Central memory CD4-positive, alpha-beta T cell (primary cell): ENCODE results near the gene PGPEP1.
A peak's percentile ranks its signal among the peaks of the same experiment; 100 is the strongest.
"Not testable (repeated sequence)": the region's sequence is repeated elsewhere in the genome, so short reads cannot be mapped to it uniquely, and the experiment has no call there.

Experiments used
- DNase-seq: peaks from one replicate; pipeline ENCODE4 v3.0.0; 2022

The PGPEP1 gene

DNA sequence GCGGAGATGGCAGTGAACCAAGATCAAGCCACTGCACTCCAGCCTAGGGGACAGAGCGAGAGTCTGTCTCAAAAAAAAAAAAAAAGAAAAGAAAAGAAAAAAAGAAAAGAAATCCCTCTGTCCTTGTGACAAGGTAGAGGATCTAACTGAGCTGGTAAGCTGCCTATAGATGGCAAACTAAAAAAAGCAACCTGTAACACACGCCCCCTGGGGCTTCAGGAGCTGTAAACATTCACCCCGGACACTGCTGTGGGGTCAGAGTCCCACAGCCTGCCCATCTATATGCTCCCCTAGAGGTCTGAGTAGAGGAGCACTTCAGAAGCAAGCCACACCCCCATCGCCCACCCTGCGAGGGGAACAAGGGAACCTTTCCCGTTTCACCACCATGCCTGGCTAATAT, 4.3 kb upstream of the PGPEP1 start:
- DNase-seq, result no peak

DNA sequence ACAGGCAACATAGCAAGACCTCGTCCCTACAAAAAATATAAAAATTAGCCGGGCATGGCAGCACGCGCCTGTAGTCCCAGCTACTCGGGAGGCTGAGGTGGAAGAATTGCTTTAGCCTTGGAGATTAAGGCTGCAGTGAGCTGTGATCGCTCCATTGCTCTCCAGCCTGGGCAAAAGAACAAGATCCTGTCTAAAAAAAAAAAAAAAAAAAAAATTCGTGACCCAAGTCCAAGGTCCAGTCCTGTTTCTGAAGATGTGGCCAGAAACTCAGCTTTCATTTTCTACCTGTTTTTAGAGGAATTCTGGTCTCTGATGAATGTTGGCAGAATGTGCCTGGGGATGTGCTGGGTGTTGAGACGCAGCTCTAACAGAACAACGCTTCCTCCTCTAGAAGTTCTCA, 1.9 kb upstream of the PGPEP1 start:
- DNase-seq, result no peak

DNA sequence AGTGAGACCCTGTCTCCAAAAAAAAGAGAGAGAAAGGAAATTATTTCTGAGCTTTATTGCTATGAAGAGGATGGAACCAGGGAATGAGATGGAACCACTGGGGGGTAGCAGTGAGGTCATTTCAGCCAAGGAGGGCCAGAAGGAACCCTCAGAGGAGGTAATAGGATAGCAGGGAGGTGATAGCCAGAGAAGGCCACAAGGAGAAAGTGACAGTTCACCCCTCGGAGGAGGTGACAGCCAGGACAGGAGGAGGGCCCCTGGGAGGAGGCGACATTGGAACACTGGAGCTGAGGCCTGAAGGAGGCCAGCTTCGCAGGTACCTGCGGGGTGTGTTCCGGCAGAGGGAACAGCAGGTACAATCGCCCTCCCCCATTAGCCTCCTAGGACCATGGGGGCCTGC, 675 bp upstream of the PGPEP1 start:
- DNase-seq, result no peak

DNA sequence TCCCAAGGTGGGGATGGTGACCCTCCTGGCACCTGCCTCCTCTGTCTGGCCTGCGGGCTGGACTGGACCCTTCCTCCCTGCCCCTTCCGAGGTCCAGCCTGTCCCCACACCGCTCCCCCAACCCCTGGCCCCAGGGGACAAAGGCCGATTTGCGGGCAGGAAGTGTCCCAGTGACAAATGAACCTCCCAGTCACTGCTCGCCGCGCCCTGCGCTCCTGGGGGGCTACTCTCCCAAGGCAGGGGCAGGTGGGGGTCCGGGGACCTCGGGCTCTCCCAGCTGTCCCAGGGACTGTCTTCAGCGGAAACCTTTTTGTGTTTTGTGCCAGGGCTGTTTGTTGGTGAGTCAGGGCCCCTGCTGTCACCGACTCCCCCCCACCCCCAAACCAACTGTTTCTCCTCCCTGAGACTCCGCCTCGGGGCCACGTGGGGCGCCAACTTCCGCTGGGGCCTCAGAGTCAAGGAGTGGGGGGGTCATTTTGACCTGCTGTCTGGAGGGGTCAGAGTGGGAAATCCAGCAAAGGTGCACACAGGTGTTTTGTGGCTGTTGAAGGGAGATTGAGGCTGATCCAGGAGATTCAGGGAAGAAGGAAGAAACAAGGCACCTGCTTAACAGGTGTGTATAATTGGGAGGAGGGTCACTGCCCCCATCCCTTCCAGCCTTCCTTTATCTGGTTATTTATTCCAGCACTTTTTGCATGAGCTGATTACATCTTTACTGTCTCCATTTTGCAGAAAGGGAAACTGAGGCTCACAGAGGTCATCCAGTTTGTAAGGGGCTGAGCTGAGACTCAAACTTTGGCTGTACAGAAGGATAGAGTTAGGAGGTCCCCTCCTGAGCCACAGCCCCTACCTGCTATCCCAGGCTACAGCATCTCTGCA, 831 bp downstream of the PGPEP1 start:
- DNase-seq, result peak; percentile 34

DNA sequence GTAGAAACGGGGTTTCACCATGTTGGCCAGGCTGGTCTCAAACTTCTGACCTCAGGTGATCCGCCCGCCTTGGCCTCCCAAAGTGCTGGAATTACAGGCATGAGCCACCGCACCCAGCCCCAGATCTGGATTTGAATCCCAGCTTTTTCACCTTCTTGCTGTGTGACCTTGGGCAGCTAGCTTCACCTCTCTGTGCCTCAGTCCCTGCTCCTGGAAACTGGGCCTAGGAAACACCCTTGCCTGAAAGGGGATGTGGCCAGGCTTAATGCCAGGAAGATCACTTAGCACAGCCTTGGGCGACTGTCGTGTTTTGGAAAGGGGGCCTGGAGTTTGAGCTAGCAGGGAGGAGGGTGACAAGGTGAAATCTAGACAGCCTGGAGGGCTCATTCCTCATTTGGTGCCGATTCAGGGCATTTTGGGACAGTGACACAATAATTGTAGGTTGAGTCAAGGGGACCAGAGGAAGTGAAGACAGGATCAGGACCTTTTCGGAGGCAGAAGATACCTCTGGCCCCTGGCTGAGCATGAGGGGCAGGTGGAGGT, 1.8 kb downstream of the PGPEP1 start:
- no peak for DNase-seq

DNA sequence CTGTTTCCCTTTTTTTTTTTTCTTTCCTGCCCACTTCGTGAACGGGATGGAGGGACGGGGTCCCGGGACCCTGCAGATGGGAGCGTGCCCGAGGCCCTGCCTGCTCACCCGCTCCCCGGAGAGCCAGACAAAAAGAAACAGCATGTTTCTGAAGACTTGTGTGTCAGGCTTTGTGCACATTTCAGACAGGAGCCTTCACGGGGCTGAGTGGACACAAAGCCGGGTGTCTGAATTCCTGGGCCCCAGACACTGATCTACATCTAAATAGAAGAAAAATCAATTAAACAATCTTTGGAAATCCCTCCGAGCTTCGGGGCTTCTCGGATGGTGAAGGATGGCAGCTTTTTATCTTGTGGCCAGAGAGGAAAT, 4.2 kb downstream of the PGPEP1 start:
- no peak for DNase-seq

DNA sequence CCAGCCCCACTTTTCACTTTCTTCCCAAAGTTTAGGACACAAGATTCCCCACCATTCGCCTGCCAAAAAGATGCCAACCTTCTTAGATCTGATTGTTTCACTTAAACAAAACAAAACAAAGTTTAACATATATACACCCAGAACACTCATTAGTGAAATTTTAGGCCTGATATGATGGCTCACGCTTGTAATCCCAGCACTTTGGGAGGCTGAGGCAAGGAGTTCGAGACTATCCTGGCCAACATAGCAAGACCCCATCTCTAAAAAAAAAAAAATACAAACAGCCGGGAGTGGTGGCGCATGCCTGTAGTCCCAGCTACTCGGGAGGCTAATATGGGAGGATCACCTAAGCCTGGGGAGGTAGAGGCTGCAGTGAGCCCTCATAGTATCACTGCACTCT, 4.9 kb downstream of the PGPEP1 start:
- no peak for DNase-seq

DNA sequence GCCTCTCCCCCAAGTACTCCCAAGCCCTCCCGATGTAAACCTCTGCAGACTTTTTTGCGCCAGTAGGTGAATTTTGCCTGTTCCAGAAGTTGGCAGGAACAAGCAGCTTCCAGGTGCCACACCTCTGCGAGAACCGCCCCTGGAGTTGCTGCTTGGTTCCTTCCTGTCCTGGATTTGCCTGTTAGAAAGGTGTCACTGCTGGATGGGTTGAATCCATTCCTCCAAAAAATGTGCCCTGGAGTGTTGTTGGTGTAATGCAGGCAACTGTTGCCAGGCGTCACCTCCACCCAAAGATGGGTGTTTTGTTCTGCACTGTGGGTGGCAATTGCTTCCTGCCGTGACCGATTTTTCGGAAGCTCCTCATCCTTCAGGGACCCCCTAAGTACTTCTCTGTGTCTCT, 5.7 kb downstream of the PGPEP1 start:
- DNase-seq, result no peak

DNA sequence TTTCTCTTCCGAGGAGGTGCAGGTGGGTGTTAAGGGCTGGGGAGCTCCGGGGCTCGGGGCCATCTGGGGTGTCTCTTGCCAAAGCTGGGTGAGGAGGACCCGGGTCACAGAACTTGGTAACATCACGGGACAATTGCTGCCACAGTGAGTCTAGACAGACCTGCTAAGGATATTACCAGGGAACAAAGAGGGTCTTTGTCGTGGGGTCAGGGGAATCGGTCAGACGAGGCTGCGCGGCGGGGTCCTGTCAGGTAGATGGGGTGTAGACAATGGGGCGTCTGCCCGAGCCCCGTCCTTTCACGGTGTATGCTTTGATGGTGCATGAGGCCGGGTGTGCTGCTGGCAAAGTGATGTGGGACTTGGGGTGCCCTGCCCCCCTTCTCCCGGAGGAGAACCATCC, 7.8 kb downstream of the PGPEP1 start:
- no peak for DNase-seq

DNA sequence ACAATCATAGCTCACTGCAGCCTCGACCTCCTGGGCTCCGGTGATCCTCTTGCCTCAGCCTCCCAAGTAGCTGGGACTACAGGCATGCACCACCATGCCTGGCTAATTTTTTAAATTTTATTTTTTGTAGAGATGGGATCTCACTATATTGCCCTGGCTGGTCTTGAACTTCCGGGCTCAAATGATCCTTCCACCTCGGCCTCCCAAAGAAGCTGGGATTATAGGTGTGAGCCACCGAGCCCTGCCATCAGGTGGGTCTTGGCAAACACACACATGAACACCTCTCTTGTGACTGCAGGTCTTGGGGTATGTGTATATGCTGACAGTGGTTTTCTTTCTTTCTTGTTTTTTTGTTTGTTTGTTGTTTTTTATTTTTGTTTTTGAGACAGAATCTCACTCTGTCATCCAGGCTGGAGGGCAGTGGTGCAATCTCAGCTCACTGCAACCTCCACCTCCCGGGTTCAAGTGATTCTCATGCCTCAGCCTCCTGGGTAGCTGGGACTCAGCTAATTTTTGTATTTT, 8.5 kb downstream of the PGPEP1 start:
- DNase-seq, result not testable (repeated sequence)

DNA sequence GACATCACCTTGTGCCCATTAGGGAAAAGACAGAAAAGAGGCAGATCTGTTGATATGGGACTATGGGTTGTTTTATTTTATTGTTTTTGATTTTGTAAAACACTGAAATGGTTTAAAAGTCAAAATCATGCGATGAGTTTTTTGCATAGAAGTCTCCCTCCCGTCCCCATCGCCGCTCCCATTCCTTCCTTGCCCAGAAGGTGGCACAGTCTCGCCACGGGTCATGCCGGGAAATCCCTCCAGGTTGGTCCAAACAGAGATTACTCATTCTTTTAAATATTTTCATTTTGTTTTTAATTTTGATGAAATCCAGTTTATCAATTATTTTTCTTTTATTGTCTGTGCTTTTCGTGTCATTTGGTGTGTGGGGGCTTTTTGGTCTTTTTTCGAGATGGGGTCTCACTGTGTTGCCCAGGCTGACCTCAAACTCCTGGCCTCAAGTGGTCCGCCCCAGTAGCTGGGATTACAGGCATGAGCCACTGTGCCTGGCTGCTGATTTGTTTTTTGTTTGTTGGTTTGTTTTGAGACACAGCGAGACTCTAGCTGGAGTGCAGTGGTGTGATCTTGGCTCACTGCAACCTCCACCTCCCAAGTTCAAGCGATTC, 9.2 kb downstream of the PGPEP1 start:
- DNase-seq, result no peak

DNA sequence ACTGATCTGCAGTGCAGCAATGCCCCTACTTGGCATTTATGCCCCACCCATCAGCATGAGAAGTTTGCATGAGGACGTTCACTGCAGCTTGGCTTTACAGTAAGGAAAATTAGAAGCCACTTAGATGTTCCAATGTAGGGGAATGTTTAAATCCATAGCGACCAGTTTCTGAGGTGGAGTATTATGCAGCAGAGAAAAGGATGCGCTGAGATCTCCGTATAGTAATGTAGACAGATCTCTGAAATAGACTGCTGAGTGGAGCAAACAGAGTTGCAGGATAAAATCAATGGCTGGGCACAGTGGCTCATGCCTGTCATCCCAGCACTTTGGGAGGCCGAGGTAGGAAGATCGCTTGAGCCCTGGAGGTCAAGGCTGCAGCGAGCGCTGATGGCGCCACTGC, 10.1 kb downstream of the PGPEP1 start:
- DNase-seq, result no peak

DNA sequence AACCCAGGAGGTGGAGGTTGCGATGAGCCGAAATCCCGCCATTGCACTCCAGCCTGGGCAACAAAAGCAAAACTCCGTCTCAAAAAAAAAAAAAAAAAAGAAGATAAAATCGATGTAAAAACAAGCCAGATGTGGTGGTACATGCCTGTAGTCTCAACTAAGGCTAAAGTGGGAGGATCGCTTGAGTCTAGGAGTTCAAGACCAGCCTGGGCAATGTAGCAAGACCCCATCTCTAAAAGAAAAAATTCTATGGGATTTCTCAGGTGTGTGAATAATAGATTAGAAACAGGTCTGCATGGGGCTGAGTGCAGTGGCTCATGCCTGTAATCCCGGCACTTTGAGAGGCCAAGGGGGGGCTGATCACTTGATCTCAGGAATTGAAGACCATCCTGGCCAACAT, 11.1 kb downstream of the PGPEP1 start:
- no peak for DNase-seq

DNA sequence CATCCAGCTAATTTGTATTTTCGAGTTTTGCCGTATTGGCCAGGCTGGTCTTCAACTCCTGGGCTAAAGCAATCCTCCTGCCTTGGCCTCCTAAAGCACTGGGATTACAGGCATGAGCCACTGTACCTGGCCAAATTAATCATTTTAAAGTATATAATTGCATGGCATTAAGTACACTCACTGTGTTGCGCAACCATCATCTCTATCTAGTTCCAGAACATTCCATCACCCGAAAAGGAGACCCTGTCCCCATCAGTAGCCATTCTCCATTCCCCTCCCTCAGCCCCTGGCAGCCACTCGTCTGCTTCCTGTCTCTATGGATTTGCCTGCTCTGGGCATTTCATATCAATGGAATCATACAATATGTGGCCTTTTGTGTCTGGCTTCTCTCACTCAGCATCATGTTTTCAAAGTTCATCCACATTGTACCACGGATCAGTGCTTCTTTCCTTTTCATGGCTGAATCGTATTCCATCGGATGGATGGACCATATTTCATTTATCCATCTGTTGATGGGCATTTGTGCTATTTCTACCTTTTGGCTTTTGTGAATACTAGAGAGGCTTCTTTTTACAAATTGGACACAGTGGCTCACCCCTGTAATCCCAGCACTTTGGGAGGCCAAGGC, 13.1 kb downstream of the PGPEP1 start:
- no peak for DNase-seq

DNA sequence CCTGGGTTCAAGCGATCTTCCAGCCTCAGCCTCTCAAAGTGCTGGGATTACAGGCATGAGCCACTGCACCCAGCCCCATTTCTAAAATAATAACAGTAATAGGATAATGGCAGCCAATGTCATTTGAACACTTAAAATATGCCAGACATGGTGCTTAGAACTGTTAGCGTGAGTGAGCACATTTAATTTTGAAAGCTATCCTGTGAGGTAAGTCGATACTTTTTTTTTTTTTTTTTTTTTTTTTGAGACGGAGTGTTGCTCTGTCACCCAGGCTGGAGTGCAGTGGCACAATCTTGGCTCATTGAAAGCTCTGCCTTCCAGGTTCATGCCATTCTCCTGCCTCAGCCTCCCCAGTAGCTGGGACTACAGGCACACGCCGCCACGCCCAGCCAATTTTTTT, 14.3 kb downstream of the PGPEP1 start:
- not testable (repeated sequence) for DNase-seq

DNA sequence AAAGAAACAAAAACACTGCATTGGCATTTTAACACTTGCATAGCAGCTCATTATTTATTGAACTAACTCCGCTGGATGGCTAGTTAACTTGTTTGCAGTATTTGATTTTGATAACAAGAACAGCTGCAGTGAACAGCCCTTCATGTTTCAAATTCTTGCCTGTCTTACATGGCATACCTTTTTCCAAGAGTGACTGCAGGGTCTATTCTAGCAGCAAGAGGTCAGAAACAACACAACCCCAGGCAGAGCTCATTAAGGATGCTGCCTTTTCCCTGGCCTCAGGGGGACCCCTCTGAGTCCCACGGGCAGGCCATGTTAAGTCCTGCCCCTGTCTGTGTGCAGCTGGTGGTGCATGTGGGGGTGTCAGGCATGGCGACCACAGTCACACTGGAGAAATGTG, 16.6 kb downstream of the PGPEP1 start:
- DNase-seq, result no peak

DNA sequence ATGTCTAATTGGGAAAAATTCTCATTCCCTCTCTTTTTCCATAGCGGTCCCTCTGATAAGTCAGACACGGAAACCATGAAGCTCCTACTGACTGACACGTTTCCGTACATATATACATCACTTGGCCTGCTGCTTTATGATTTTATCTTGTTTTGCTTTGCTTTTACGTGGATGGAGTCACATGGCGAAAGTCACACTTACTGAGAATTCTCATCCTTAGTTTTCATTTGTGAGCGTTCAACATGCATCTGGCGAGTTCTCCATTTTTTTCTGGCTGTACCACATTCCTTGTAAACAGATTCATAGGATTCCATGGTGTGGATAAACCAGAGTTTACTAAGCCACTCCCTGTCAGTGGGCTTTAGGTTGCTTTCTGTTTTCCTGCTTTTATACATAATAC, 21.2 kb downstream of the PGPEP1 start:
- DNase-seq, result no peak

DNA sequence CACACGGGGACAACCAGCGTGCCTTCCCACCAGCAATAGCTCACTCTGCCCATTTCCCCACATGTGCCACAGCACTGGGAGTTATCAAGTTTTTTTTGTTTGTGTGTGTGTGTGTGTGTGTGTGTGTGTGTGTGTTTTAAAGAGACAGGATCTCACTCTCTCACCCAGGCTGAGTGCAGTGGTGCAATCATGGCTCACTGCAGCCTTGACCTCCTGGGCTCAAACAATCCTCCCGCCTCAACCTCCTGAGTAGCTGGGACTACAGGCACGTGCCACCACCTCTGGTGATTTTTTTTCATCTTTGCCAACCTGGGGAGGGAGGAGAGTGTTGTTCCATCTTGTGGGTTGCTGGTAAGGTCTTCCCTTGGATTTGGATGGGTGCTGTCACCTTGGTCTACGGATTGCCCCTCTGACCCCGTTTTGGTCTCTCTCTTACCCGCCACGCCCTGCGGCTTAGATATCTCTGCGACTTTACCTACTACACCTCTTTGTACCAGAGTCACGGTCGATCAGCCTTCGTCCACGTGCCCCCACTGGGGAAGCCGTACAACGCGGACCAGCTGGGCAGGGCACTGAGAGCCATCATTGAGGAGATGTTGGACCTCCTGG, 22.6 kb downstream of the PGPEP1 start:
- DNase-seq, result no peak

DNA sequence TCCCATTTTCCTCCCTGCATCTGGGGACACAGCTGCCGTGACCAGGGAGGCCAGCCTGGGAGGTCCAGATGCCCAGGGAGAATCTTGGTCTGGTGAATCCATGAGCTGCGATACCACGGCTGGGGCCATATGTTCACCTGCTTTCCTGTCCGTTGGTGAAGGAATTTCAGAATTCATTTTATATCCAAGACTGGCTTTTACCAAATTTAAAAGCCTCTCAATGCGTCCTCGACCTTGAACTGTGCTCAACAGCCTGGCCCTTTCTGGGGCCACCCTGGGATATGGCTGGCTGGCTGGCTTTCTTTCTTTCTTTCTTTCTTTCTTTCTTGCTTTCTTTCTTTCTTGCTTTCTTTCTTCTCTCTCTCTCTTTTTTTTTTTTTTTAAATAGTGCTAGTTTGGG, 23.4 kb downstream of the PGPEP1 start:
- DNase-seq, result no peak

DNA sequence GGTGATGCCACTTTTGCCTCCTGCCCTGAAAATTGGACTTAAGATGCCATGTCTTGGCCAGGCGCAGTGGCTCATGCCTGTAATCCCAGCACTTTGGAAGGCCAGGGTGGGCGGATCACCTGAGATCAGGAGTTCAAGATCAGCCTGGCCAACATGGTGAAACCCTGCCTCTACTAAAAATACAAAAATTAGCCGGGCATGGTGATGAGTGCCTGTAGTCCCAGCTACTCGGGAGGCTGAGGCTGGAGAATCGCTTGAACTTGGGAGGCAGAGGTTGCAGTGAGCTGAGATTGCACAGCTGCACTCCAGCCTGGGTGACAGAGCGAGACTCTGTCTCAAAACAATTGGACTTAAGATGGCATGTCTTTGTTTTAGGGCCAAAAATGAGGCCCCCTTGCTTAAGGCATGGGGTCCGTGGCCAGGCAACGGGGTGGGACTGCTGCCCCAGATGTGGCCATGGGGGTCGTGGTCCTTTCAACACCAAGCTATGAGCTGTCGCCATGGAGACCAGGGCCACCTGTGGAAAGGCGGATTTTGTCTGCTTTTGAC, 24.0 kb downstream of the PGPEP1 start:
- not testable (repeated sequence) for DNase-seq

DNA sequence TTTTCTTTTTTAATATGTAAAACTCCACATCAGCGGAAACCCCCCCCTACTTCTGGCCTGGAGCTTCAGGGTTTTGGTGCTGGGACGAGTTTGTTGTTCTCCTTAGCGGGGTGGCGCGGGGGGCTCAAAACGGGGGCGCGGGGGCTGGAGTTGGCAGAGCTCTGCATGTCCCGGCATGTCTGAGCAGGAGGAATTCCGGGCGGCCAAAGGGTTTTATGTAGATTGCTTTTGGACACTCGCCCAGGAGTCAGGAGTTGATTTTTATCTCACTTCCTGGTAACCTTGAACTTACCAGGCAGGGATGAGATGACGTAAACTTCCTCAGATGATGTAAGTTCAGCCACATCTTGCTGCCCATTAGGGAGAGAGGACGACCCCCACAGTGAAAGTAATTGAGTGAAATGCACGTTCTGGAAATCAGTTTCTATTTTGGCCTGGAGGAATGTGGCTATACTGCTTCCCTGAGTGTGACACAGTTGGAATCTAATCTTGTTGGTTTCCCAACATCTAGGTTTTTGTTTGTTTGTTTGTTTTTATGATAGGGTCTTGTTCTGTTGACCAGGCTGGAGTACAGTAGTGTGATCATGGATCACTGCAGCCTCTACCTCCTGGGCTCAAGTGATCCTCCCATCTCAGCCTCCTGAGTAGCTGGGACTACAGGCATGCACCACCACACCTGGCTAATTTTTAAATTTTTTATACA, 24.6 kb downstream of the PGPEP1 start:
- no peak for DNase-seq

DNA sequence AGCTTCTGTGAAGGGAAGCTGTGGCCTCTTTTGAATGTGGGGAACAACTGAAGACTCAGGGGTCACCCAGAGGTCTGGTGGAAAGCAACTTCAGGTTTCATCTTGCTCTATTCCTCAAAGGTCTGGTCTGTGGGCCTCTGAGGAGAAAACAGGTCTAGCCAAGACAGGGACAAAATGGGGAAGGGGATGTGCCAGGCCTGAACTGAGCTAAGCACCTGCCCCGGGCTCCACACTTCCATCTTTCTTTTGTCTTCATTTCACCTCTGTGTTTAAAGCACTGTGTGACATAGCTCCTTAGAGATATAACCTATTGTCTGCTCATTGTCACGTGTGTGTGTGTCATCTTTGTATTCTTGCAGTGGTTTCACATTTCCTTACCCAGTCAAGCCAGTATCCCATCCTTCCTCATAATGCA, 25.6 kb downstream of the PGPEP1 start:
- DNase-seq, result no peak
